NCI-H524 (cell line): ENCODE results near the gene WIPF3.

Source experiments
- DNase-seq, 2 experiments: peaks; one replicate each; lab custom pipeline; 2025; lab: John Stamatoyannopoulos, UW

WIPF3 gene

GRCh38 chr7:29809533-29810155 lies 3.3 kb downstream of the WIPF3 start:
- DNase-seq = no peak

GRCh38 chr7:29810297-29810696 lies 4.0 kb downstream of the WIPF3 start:
- no peak for DNase-seq

- DNase-seq = no peak
Observed at GRCh38 chr7:29810813-29811482, 4.6 kb downstream of the WIPF3 start.

- peak; percentile 4 to 64 for DNase-seq
Observed at GRCh38 chr7:29811586-29811985, 5.3 kb downstream of the WIPF3 start.

- DNase-seq = no peak
Observed at GRCh38 chr7:29812185-29812876, 6.0 kb downstream of the WIPF3 start.

- no peak for DNase-seq
Observed at GRCh38 chr7:29815181-29816105, 9.1 kb downstream of the WIPF3 start.

- no peak for DNase-seq
Observed at GRCh38 chr7:29818308-29818707, 12.0 kb downstream of the WIPF3 start.

- DNase-seq = peak in 1 of 2 experiments; percentile 47
Observed at GRCh38 chr7:29825775-29826529, 19.6 kb downstream of the WIPF3 start.

- no peak for DNase-seq
Observed at GRCh38 chr7:29826530-29826822, 20.2 kb downstream of the WIPF3 start.

GRCh38 chr7:29826904-29827303 lies 20.6 kb downstream of the WIPF3 start:
- no peak for DNase-seq

- DNase-seq = no peak
Observed at GRCh38 chr7:29831705-29832104, 25.4 kb downstream of the WIPF3 start.

- DNase-seq = no peak
Observed at GRCh38 chr7:29833929-29834328, 27.6 kb downstream of the WIPF3 start.

GRCh38 chr7:29835718-29836117 lies 29.4 kb downstream of the WIPF3 start:
- no peak for DNase-seq

- DNase-seq = no peak
Observed at GRCh38 chr7:29839302-29839701, 33.0 kb downstream of the WIPF3 start.

GRCh38 chr7:29839921-29840320 lies 33.6 kb downstream of the WIPF3 start:
- DNase-seq = no peak

GRCh38 chr7:29840701-29841100 lies 34.4 kb downstream of the WIPF3 start:
- no peak for DNase-seq

GRCh38 chr7:29841926-29842701 lies 35.8 kb downstream of the WIPF3 start:
- no peak for DNase-seq

- no peak for DNase-seq
Observed at GRCh38 chr7:29843093-29843492, 36.8 kb downstream of the WIPF3 start.

GRCh38 chr7:29843726-29844125 lies 37.4 kb downstream of the WIPF3 start:
- DNase-seq = no peak

GRCh38 chr7:29844559-29844958 lies 38.3 kb downstream of the WIPF3 start:
- no peak for DNase-seq

- no peak for DNase-seq
Observed at GRCh38 chr7:29847496-29847895, 41.2 kb downstream of the WIPF3 start.
